HG03460 (cell line): Measurements from ENCODE around the gene GIGYF1.
"Not testable (repeated sequence)": the region's sequence is repeated elsewhere in the genome, so short reads cannot be mapped to it uniquely, and the experiment has no call there.

Experiments used
- ATAC-seq: cut with Tn5 transposase; IDR thresholded peaks from one replicate; pipeline ENCODE4 v1.9.1; 2021; ENCODE audit not compliant: unreplicated experiment

The GIGYF1 gene

DNA sequence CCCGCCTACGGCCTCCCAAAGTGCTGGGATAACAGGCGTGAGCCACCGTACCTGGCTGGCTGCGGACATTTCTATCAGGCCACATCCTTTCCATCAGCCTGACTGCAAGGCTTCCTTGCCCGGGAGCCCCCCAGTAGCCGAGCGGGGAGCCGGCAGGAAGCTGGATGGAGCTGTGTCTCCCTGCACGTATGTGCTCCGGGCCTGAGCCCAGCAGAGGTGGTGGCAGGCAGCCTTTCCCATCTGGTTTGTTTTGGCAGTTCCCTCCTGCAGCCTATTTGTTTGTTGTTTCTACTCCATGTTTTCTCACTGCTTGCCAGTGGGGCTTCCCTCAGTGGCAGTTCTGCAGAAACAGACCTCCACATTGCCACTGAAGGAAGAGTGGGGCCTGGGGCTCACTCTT is 17.3 kb upstream of the GIGYF1 start:
- no peak for ATAC-seq

DNA sequence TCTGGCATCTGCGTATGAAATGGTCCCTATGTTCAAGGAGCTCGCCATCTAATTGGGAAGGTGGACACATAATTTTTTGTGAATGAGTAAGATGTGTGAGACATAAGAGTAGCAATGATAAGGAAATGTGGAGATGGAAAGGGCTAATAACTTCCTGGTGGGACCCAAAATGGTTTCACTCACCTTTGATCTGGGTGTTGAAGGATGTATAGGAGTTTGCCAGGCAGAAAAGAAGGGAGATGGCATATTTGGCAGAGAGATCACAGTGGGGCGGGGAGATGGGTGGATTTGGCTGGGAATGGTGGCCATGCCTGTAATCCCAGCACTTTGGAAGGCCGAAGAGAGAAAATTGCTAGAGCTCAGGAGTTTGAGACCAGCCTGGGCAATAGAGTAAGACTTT is 16.4 kb upstream of the GIGYF1 start:
- ATAC-seq = no peak

DNA sequence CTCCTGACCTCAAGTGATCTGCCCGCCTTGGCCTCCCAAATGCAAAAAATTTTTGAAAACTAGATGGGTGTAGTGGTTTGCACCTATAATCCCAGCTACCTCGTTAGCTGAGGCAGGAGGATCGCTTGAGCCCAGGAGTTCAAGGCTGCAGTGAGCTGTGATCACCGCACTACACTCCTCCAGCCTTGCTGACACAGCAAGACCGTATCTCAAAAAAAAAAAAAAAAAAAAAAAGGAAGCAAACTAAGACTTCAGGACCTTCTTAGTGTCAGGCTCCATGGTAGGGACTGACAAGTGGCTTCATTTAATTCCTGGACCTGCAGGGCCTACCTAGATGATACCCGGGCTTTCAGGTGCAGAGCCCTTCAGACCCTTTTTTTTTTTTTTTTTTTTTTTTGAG is 14.3 kb upstream of the GIGYF1 start:
- no peak for ATAC-seq

DNA sequence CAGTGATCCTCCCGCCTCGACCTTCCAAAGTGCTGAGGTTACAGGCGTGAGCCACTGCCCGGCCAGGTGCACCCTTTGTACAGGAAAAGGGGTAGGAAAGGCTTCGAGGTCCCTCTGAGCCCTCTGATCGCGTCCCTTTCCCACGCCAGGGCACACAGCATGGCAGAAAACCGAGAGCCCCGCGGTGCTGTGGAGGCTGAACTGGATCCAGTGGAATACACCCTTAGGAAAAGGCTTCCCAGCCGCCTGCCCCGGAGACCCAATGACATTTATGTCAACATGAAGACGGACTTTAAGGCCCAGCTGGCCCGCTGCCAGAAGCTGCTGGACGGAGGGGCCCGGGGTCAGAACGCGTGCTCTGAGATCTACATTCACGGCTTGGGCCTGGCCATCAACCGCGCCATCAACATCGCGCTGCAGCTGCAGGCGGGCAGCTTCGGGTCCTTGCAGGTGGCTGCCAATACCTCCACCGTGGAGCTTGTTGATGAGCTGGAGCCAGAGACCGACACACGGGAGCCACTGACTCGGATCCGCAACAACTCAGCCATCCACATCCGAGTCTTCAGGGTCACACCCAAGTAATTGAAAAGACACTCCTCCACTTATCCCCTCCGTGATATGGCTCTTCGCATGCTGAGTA is 12.7 kb upstream of the GIGYF1 start:
- no peak for ATAC-seq

DNA sequence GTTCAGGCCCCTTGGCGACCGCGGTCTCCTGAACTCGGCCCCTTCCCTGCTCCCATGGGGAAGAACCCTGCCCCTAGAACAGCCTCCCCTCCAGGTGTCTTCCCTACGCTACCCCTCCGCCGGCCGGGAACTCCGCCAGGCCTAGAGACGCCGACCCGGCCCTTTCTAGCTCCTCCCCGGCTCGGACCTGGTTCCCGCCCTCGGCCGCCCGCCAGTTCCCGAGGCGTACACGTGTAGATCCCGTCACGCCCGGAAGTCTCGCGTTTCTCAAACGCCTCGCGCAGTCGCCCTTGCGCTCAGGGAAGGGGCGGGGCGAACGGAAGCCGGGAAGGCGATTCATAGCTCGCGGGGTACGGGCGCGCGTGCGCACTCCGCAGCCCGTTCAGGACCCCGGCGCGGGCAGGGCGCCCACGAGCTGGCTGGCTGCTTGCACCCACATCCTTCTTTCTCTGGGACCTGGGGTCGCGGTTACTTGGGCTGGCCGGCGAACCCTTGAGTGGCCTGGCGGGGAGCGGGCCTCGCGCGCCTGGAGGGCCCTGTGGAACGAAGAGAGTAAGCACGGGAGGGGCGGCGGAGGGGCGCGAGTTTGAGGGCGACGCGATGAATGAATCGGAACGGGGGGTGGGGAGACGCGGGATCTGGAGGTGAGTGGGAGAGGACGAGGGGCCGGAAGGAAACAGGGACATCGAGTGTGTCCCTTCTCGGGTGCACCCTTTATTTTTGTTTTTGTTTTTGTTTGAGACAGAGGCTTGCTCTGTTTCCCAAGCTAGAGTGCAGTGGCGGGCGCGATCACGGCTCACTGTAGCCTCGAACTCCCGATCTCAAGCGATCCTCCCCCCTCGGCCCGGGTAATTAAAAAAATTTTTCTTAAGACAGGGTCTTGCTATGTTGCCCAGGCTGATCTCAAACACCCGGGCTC is 12.0 kb upstream of the GIGYF1 start, which contains the start of gene POP7:
Gene POP7, plus strand, starts transcription at position 369 of the 919 bp plus-strand sequence. CDS start 710 bp downstream, outside the sequence.
- ATAC-seq = peak; percentile 90

DNA sequence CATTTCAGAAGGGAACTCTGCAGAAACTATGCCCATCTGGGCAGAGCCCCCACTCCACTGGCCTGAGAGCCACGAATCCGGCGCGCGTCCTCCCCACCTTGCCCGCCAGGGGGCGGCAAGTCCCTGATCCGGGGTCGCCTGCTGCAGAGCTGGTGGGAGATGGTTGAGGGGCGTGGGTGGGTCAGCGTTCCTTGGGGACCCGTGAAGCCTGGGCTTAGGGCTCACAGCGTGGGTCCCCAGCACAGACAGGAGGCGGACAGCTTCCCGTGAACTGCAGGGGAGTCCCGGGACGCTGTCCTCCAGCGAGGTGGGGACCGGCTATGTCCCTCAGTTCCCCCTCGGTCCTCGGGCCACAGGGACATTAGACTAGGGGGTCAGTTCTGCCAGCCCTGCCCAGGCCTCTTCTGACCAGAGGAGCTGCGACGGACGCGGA is 11.3 kb upstream of the GIGYF1 start:
- peak; percentile 52 for ATAC-seq

DNA sequence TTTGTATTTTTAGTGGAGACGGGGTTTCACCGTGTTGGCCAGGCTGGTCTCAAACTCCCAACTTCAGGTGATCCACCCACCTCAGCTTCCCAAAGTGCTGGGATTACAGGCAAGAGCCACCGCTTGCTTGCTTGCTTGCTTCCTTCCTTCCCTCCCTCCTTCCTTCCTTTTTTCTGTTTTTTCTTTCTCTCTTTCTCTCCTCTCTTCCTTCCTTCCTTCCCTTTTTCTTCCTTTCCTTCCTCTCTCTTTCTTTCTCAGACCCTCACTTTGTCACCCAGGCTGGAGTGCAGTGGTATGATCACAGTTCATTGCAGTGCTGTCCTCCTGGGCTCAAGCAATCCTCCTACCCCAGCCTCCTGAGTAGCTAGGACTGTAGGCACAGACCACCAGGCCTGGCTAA is 7.0 kb upstream of the GIGYF1 start:
- ATAC-seq = not testable (repeated sequence)

DNA sequence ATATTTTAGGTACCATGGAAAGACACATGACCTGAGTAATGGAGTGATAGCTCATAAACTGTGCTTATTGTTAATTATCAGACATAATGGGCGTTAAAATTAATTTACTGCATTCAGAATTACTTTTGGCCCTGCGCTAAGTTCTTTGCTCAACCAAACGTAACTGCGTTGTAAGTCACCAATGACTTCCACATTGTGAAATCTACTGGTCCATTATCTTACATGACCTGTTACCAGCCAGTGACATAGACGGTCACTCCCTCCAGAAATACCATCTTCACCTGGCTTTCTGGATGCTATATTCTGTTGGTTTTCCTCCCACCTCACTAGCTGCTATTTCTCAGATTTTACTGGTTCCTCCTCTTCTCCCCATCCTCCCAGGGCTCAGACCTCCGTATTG is 5.0 kb upstream of the GIGYF1 start:
- no peak for ATAC-seq

DNA sequence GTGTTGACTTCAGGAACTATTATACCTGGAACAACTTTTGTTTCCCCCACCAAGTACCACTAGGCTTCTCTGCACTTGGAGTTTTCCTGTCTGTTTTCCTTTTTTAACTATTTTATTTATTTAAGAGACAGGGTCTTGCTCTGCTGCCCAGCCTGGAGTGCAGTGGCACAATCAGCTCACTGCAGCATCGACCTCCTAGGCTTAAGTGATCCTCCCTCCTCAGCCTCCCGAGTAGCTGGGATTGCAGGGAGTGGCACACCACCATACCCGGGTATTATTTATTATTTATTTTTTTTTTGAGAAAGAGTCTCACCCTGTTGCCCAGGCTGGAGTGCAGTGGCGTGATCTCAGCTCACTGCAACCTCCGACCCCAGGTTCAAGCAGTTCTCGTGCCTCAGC is 2.1 kb upstream of the GIGYF1 start:
- no peak for ATAC-seq

DNA sequence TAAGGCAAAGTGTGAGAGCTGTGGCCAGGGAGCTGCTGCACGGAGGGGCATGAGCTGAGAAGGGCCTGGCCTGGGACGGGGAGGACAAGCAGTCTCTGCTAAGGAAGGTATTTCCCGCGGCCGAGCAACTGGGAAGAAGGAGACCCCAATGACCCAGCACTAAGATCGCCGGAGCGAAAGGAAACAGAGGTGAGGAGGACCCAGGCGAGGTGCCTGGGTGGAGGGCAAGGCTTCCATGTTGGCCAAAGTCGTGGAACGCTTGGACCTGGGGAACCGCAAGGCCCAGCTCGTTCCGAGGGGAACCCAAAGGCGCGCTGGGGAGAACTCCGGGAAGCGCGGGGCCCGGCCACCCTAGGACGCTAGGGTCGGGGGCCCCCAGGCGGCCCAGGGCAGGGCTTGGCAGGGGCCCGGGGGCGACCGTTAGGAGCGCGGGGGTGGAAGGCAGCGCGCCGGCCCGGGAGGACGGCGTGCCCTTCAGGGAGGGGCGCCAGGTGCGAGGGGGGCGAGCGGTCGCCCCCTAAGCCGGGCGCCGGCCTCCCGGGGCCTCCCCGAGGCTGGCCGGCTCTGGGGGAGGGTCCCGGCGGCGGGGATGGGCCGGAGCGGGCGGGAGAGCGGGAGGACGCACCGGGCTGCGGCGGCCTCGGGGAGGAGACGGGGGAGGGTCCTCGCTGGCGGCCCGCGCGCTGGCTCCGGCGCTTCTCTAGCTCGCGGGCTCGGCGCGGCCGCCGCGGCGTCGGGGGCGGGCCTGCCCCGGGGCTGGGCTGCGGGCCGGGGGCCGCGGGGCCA is 545 bp downstream of the GIGYF1 start:
- no peak for ATAC-seq

DNA sequence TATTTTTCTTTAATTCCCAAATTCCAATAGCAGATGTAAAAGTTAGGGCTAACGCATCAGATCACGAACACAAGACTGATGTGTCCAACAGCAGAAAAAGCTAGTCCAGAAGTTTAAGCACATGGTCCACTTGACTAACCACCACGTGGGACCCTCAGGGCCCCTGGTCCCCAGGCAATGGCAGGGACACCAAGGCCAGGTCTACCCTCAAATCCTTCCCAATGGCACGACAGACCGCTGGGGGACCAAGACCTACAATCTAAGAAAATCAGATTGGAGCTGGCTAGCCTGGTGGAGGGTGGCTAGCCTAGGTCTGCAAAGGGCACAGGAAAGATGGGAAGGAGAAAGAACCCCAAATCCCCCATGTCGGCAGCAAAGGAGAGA is 1.5 kb downstream of the GIGYF1 start:
- no peak for ATAC-seq

DNA sequence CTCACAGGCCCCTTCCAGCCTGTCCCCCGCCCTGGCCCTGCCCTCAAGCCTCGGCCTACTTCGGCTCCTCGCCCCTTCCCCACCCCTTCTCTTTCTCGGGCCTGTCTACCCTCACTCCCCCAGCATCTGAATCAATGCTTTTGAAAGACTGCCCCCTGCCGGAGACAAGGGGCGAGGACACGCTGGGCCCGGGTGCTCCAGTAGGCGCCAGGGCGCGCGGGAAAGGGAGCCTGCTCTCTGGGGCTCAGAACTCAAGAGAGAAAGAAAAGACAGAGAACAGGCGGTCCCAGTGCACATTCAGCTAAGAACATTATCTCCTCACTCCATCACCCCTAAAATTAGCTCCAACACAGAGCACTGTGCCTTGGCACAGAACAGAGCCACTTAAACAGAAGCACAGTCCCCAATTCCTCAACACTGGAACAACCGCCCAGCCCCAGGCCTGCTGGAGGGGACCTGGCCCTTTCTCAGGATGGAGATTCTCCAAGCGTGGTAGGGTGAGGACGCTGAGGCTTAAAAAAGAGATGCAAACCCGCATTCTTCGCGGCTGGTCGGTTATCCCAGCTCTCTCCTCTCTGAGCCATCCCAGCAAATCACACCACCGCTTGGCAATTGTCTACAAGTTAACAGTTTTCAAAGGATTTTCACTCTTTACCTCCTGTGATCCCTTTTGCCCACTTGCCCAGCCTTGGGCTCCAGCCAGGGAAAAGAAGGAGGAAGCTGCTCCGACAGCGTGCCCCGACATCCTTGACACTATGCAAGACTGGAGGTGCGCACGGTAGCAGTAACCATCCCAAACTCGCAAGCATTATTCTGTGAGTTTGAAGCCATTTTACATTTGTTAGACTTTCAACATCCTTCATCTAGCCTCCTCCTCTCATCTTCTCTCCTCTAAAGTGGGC is 2.1 kb downstream of the GIGYF1 start:
- no peak for ATAC-seq

DNA sequence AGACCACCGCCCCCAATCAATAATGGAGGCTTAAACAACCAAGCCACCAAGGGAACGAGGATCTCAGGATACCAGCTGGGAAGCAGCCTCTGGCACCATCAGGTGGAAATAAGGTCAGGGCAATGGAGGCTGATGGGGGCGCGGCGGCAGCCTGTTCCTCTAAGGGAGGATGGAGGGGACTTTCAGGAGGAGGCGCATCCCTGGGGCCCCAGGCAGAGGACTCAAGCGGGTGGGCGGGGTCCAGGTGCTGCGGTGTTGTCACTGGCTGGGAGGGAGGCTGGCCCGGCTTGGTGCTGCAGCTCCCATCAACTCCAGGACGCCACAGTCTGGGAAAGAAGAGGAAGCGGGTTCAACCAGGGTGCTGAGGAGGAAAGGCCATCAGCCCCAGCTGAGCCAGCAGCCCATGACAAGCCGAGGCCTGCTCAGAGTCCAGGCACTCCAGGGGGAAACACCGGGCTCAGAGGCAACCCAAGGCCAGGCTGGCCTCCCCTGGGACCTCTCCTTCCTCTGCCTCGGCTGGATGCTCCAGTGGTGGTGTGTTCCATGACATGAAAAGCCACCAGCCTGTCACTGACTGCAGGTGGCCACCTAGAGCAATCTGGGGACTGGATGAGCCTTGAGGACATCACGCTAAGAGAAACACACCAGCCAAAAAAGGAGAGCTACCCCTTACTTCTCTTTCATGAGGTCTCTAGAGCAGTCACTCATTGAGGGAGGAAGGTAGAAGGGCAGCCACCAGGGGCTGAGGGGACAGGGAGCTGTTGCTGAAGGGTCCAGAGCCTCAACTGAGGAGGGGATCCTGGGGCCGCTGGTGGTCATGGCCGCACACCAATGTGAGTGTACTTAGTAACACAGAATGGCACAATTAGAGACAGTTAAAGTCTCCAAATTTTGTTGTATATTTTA is 4.6 kb downstream of the GIGYF1 start:
- ATAC-seq = no peak

DNA sequence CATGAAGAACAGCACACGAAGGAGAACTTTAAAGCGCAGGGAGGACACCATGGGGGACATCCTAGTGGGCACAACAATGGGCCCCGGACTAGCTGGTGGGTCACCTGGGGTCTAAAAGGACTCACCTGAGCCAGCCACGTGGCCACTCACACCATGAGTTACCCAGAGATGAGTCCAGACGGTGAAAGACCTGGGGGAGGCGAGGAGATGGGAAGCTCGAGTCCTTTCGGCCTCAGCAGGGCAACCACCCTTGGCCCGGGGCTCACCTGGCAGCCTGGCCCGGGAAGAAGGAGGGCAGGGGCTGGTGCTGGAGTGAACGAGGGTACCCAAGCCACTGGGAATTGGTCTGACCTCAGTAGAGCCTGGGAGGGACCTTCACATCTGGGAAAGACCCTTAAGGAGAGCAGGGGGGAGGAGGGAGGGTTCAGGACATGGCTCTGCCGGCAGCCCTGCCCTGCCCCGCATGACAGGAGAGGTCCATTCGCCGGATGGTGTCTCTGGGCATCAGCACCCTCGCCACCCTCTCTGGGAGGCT is 5.7 kb downstream of the GIGYF1 start:
- no peak for ATAC-seq

DNA sequence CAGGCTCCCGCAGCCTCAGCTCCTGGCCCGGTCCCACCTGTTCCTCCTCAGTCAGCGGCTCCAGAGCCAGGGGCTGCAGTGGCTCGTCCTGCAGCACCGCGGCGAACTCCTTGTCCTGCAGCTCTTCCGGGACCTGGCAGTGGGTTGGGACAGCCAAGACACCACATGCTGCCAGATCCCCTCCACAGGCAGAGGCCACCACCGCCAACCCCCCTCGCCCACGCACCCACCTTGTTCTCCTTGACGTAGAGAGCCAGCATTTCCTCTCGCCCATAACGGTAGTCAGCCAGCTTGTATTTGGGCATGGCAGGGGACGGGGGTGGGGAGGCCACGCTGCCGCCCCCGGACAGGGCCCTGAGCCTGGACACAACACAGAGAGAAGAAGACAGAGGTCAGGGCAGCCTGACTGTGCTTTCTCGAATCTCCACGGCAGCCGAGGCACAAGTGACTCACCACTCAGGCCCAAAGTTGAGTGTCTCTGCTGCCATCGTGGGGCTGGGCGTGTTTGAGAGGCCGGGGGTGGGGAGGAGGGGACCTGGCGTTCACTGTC is 6.2 kb downstream of the GIGYF1 start:
- no peak for ATAC-seq

DNA sequence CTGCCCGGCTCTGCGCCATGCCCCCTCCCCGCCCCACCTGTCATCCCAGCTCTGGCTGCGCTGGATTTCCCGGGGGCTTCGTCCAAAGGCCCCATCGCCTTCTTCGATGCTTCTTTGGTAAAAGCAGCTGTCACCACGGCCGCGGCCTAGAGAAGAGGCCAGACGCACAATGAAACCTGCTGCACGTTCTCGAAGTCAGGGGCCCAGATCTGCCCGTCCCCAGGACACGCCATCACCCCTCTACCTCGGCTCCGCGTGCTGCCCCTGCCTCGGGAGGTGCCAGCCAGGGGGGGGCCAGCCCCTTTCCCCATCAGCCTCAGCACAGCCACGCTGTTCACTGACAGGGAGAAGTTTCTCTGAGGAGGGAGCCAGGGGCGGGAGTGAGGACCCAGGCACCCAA is 6.8 kb downstream of the GIGYF1 start:
- no peak for ATAC-seq

DNA sequence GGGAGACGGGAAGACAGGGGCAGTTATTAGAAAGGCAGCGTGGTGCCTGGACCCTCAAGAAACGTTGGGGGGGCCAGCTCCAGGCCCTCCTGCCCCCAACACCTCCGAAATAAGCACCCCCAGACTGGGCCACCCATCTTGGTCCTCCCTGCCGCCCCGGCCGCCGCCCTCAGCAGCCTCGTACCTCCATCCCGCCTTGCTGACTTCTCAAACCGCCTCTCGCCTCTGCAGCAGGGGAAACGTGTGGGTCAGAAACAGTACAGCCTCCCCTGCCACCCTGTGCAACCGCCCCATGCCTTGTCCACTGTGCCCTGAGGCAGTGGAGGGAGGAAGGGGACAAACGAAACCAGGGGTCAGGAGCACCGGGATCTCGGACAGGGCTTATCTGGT is 7.2 kb downstream of the GIGYF1 start:
- no peak for ATAC-seq

DNA sequence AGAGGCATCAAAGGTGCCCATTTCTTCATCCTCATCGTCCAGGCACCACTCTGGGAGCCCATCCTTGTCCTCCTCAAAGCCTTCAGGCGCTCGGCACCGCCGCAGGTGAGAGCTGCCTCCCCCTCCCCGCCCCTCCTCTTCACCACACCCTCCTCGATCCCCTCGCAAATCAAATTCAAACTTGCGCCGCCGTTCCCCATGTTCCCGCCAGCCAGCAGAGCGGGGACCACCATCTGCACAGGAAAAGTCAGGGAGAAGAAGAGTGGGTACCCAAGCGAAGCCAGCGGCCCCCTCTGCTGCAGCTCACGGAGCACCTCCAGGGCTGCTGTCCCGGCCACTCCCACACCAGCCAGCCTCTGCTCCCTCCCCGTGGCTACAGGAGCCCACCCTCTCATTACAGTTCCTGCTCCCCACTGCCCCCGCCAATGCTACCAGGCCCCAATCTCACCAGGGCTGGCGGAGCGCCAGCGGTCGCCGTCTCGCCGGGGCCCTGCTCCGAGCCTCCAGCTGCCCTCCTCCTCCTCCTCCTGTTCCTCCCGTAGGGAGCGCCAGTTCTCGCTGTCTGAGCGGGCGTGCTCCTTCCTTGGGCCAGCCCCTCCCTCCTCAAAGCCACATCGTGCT is 7.7 kb downstream of the GIGYF1 start:
- ATAC-seq = no peak
